NCI-H2196 treated with DMSO at 0.1 percent for 48 hours (cell line): ENCODE results near the gene MBNL3.

ENCODE experiments used
- DNase-seq: peaks from one replicate; lab custom pipeline; 2025; ENCODE audit not compliant: unreplicated experiment; lab: John Stamatoyannopoulos, UW

The MBNL3 gene

GRCh38 chrX:132423323-132423722 is 65.5 kb downstream of the MBNL3 start:
- DNase-seq, result no peak

DNA sequence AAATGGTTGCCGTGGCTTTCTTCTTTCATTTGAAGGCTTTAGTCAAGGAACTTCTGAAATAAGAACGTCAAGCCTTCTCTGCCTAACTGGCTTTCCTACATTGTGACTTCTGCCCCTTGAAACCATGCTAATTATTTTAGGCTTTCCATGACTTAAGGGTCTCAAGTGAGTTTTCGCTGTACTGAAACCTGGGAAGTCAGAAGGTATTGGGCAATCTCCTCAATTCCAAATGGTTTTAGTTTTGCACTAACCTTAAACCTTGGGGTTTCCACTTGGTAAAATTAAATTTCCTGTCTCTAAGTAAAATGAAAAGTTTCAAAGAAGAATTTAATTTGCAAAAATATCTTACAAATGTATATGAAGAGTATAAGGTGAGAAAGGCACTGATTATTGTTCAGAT is 73.8 kb downstream of the MBNL3 start:
- no peak for DNase-seq

GRCh38 chrX:132414404-132414803 is 74.4 kb downstream of the MBNL3 start:
- no peak for DNase-seq

GRCh38 chrX:132413459-132413858 is 75.4 kb downstream of the MBNL3 start:
- DNase-seq, result no peak

GRCh38 chrX:132412208-132412607 is 76.6 kb downstream of the MBNL3 start:
- no peak for DNase-seq

DNA sequence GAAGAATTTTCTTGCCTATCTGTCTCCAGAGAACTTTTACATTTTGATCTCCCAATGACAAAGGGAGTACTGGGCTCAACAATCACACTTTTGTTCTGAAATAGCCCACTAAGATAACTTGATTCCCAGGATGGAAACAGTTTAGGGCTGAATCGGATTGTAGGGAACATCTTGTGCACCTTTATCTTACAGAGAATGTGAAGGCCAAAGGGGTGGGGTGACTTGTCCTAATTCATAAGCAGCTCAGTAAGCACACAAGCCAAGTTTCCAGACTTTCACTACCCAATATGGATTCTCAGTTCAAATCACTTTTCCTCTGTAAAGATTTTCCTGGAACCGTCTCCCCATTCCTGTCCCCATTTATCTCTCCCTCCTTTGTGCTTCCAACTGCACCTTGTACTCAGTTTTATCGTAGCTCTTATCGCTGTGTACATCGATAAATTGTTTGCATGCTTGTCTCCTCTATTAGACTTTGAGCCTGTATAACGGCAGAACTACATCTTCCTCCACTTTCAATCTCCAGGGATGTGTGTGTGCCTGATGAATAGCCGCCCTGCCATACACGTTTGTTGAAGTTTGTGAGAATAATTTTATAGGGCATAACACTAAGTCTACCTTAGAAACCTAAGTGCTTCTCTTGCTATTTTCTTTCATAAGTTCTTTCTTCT is 77.4 kb downstream of the MBNL3 start:
- no peak for DNase-seq

- DNase-seq, result no peak
Measured at GRCh38 chrX:132409780-132410556, 78.9 kb downstream of the MBNL3 start.

- DNase-seq, result no peak
Measured at GRCh38 chrX:132407691-132408090, 81.1 kb downstream of the MBNL3 start.

- no peak for DNase-seq
Measured at GRCh38 chrX:132406106-132406505, 82.7 kb downstream of the MBNL3 start.

GRCh38 chrX:132404266-132404665 is 84.6 kb downstream of the MBNL3 start:
- no peak for DNase-seq

GRCh38 chrX:132401935-132402334 is 86.9 kb downstream of the MBNL3 start:
- peak; percentile 16 for DNase-seq

GRCh38 chrX:132400706-132401105 is 88.1 kb downstream of the MBNL3 start:
- DNase-seq, result no peak

- DNase-seq, result no peak
Measured at GRCh38 chrX:132395645-132396044, 93.2 kb downstream of the MBNL3 start.

DNA sequence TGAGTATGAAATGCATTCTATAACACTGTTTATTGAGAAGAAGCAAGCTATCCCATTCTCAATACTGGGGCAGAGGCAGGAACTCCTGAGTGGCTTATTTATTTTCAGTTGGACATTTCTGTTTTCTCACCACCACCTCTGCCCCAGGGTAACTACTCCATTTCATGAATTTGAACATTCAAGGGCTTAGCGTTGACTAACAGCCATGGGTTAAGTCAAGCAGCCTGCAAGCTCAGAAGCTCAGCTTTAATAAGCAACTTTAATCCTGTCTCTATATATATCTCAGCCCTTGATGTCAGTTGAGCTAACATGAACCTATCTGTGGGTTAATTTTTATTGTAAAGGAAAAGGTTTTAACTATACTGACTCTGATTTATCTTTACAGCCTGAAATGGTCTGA is 93.8 kb downstream of the MBNL3 start:
- DNase-seq, result no peak

GRCh38 chrX:132394591-132394990 is 94.2 kb downstream of the MBNL3 start:
- DNase-seq, result no peak

- DNase-seq, result peak; percentile 1
Measured at GRCh38 chrX:132393992-132394391, 94.8 kb downstream of the MBNL3 start.

- no peak for DNase-seq
Measured at GRCh38 chrX:132393485-132393884, 95.4 kb downstream of the MBNL3 start.

GRCh38 chrX:132393085-132393484 is 95.8 kb downstream of the MBNL3 start:
- DNase-seq, result no peak

- DNase-seq, result no peak
Measured at GRCh38 chrX:132390792-132391191, 98.0 kb downstream of the MBNL3 start.

GRCh38 chrX:132389480-132389879 is 99.4 kb downstream of the MBNL3 start:
- DNase-seq, result no peak

DNA sequence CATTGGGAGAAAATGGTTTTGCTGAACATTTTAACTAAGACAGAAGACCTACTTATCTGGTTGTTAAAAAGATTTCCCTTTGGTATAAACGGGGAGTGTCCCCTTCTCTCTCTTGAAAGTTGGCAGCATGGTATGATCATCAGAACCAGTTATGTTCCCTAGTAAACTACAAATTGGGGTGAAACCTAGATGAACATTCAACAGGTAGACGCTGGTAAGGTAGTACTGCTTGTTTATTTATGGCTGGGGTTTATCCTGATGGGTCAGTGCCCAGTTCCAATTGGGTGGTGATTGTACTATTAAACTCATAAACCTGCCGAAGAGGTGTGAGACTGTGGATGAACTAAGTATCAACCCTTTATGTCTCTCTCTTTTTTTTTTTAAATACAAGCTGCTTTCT is 100.5 kb downstream of the MBNL3 start:
- no peak for DNase-seq

- no peak for DNase-seq
Measured at GRCh38 chrX:132384301-132384700, 104.5 kb downstream of the MBNL3 start.

- DNase-seq, result no peak
Measured at GRCh38 chrX:132382068-132382467, 106.8 kb downstream of the MBNL3 start.
